ENCODE data around the gene SNX6.

The SNX6 gene

DNA sequence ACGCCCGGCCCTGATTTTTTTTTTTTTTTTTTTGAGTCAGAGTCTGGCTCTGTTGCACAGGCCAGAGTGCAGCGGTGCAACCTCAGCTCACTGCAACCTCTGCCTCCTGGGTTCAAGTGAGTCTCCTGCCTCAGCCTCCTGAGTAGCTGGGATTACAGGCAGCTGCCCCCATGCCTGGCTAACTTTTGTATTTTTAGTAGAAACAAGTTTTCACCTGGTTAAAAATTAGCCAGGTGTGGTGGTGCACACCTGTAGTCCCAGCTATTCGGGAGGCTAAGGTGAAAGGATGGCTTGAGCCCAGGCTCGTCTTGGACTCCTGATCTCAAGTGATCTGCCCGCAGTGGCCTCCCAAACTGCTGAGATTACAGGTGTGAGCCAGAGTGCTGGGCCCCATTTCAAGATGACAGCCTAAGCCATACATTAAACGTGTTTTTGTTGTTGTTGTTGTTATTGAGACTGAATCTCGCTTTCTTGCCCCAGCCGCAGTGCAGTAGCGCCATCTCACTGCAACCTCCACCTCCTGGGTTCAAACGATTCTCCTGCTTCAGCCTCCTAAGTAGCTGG lies 47.7 kb downstream of the SNX6 start:
- TF ChIP-seq FOXP2 (optimal IDR thresholded peaks at IDR 0.05; ENCODE audit: borderline replicate concordance, extremely low read depth, extremely low read length, insufficient read depth) (no peak), SIN3A (IDR thresholded peaks at IDR 0.05; ENCODE audit: borderline replicate concordance, insufficient read depth, low read length) (no peak), POLR2AphosphoS5 (IDR thresholded peaks at IDR 0.05; ENCODE audit: low read depth, low read length) (no peak), TAF1 (IDR thresholded peaks at IDR 0.05; ENCODE audit: borderline replicate concordance, insufficient read depth, low read length) (no peak)
- TF ChIP-seq, protein P1, sequence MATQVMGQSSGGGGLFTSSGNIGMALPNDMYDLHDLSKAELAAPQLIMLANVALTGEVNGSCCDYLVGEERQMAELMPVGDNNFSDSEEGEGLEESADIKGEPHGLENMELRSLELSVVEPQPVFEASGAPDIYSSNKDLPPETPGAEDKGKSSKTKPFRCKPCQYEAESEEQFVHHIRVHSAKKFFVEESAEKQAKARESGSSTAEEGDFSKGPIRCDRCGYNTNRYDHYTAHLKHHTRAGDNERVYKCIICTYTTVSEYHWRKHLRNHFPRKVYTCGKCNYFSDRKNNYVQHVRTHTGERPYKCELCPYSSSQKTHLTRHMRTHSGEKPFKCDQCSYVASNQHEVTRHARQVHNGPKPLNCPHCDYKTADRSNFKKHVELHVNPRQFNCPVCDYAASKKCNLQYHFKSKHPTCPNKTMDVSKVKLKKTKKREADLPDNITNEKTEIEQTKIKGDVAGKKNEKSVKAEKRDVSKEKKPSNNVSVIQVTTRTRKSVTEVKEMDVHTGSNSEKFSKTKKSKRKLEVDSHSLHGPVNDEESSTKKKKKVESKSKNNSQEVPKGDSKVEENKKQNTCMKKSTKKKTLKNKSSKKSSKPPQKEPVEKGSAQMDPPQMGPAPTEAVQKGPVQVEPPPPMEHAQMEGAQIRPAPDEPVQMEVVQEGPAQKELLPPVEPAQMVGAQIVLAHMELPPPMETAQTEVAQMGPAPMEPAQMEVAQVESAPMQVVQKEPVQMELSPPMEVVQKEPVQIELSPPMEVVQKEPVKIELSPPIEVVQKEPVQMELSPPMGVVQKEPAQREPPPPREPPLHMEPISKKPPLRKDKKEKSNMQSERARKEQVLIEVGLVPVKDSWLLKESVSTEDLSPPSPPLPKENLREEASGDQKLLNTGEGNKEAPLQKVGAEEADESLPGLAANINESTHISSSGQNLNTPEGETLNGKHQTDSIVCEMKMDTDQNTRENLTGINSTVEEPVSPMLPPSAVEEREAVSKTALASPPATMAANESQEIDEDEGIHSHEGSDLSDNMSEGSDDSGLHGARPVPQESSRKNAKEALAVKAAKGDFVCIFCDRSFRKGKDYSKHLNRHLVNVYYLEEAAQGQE (IDR thresholded peaks at IDR 0.05; ENCODE audit: insufficient read depth in 1 of 2, low read depth in 2 of 2, low read length in 2 of 2) = no peak

DNA sequence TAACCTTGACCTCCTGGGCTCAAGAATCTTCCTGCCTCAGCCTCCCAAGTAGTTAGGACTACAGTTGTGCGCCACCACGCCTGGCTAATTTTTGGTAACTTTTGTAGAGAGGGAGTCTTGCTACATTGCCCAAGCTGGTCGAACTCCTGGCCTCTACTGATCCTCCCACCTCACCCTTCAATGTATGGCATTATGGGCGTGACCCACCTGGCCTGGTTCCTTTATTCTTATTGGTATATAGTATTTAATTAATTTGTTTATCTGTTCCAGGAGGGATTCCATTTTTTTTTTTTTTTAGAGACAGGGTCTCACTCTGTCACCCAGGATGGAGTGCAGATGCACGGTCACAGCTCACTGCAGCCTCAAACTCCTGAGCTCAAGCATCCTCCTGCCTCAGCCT lies 49.6 kb downstream of the SNX6 start:
- TF ChIP-seq SIN3A (IDR thresholded peaks at IDR 0.05; ENCODE audit: borderline replicate concordance, insufficient read depth, low read length) (no peak), POLR2AphosphoS5 (IDR thresholded peaks at IDR 0.05; ENCODE audit: low read depth, low read length) (no peak), TAF1 (IDR thresholded peaks at IDR 0.05; ENCODE audit: borderline replicate concordance, insufficient read depth, low read length) (no peak), FOXP2 (optimal IDR thresholded peaks at IDR 0.05; ENCODE audit: borderline replicate concordance, extremely low read depth, extremely low read length, insufficient read depth) (no peak)
- TF ChIP-seq, protein P1 (IDR thresholded peaks at IDR 0.05; ENCODE audit: insufficient read depth in 1 of 2, low read depth in 2 of 2, low read length in 2 of 2) = no peak

- TF ChIP-seq TAF1 (IDR thresholded peaks at IDR 0.05; ENCODE audit: borderline replicate concordance, insufficient read depth, low read length) (no peak), SIN3A (IDR thresholded peaks at IDR 0.05; ENCODE audit: borderline replicate concordance, insufficient read depth, low read length) (no peak), FOXP2 (optimal IDR thresholded peaks at IDR 0.05; ENCODE audit: borderline replicate concordance, extremely low read depth, extremely low read length, insufficient read depth) (no peak), POLR2AphosphoS5 (IDR thresholded peaks at IDR 0.05; ENCODE audit: low read depth, low read length) (no peak)
- TF ChIP-seq, protein P1 (IDR thresholded peaks at IDR 0.05; ENCODE audit: insufficient read depth in 1 of 2, low read depth in 2 of 2, low read length in 2 of 2) = no peak
Measured at GRCh38 chr14:34571771-34572170, 58.2 kb downstream of the SNX6 start.

- TF ChIP-seq FOXP2 (optimal IDR thresholded peaks at IDR 0.05; ENCODE audit: borderline replicate concordance, extremely low read depth, extremely low read length, insufficient read depth) (no peak), POLR2AphosphoS5 (IDR thresholded peaks at IDR 0.05; ENCODE audit: low read depth, low read length) (no peak), TAF1 (IDR thresholded peaks at IDR 0.05; ENCODE audit: borderline replicate concordance, insufficient read depth, low read length) (no peak), SIN3A (IDR thresholded peaks at IDR 0.05; ENCODE audit: borderline replicate concordance, insufficient read depth, low read length) (no peak)
- TF ChIP-seq, protein P1 (IDR thresholded peaks at IDR 0.05; ENCODE audit: insufficient read depth in 1 of 2, low read depth in 2 of 2, low read length in 2 of 2) = no peak
Measured at GRCh38 chr14:34569750-34570149, 60.2 kb downstream of the SNX6 start.

Measured in PFSK-1 (cell line).